Parathyroid adenoma (tissue), 2 donors: ENCODE results near the gene TSNAX.

Source experiments
- H2AFZ ChIP-seq: fragments of 300-600 bp; sonication (generic); one replicate; pipeline ENCODE4 v1.7.0; 2017; ENCODE audit warnings: antibody characterized with exemption, mild to moderate bottlenecking
- H3K27ac ChIP-seq: fragments of 300-600 bp; sonication (generic); one replicate; pipeline ENCODE4 v1.7.0; 2017
- H3K27me3 ChIP-seq: fragments of 300-600 bp; sonication (generic); one replicate; pipeline ENCODE4 v1.7.0; 2017; ENCODE audit warnings: low read length; ENCODE audit not compliant: control insufficient read depth, insufficient read depth
- H3K36me3 ChIP-seq: fragments of 300-600 bp; sonication (generic); one replicate; pipeline ENCODE4 v1.7.0; 2017; ENCODE audit warnings: low read length; ENCODE audit not compliant: control insufficient read depth, insufficient read depth
- H3K4me1 ChIP-seq: fragments of 300-600 bp; sonication (generic); one replicate; pipeline ENCODE4 v1.7.0; 2017; ENCODE audit warnings: control low read depth
- H3K4me2 ChIP-seq: fragments of 300-600 bp; sonication (generic); one replicate; pipeline ENCODE4 v1.7.0; 2017; ENCODE audit warnings: low read length
- H3K4me3 ChIP-seq: fragments of 300-600 bp; sonication (generic); one replicate; pipeline ENCODE4 v1.7.0; 2017; ENCODE audit warnings: low read depth, low read length
- H3K79me2 ChIP-seq: fragments of 300-600 bp; sonication (generic); one replicate; pipeline ENCODE4 v1.7.0; 2017; ENCODE audit warnings: control low read depth
- H3K9ac ChIP-seq: fragments of 300-600 bp; sonication (generic); one replicate; pipeline ENCODE4 v1.7.0; 2017; ENCODE audit warnings: mild to moderate bottlenecking
- H3K9me3 ChIP-seq: fragments of 300-600 bp; sonication (generic); one replicate; pipeline ENCODE4 v1.7.0; 2017; ENCODE audit warnings: low read length; ENCODE audit not compliant: control insufficient read depth
- TF ChIP-seq, protein P1 (sequence below): fragments of 300-600 bp; sonication (generic); IDR thresholded peaks from one replicate; pipeline ENCODE4 v1.7.0; 2017; ENCODE audit warnings: antibody characterized with exemption, mild to moderate bottlenecking
- donor health status: primary hyperparathyroidism.

Gene TSNAX

DNA sequence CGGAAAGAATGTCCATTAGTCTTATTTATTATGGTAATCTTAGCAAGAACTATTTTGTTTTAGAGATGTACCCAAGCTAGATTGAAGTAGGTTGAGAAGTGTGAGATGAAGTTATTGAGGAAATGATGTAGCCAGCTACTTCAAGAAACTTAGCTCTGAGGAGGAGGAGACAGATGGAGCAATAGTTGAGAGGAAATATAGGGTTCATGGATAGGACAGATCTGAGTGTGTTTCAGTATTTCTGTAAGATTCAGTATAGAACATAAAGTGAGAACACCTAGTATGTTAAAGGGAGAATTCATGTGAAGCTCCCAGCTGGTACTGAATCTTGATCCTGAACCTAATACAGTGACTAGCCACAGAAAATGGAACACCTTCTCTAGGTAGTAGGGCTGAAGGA lies 28.9 kb downstream of the TSNAX start:
- Histone ChIP-seq H2AFZ (no peak overlapping the region), H3K4me1 (no peaks in the 10 kb centered on the region), H3K4me2 (no peak overlapping the region), H3K27ac (no peak overlapping the region), H3K4me3 (no peak overlapping the region), H3K9ac (no peak overlapping the region), H3K36me3 (no peaks in the 10 kb centered on the region), H3K79me2 (peaks cover 5% of the 10 kb centered on the region), H3K9me3 (no peaks in the 10 kb centered on the region), H3K27me3 (no peaks in the 10 kb centered on the region)
- TF ChIP-seq, protein P1, sequence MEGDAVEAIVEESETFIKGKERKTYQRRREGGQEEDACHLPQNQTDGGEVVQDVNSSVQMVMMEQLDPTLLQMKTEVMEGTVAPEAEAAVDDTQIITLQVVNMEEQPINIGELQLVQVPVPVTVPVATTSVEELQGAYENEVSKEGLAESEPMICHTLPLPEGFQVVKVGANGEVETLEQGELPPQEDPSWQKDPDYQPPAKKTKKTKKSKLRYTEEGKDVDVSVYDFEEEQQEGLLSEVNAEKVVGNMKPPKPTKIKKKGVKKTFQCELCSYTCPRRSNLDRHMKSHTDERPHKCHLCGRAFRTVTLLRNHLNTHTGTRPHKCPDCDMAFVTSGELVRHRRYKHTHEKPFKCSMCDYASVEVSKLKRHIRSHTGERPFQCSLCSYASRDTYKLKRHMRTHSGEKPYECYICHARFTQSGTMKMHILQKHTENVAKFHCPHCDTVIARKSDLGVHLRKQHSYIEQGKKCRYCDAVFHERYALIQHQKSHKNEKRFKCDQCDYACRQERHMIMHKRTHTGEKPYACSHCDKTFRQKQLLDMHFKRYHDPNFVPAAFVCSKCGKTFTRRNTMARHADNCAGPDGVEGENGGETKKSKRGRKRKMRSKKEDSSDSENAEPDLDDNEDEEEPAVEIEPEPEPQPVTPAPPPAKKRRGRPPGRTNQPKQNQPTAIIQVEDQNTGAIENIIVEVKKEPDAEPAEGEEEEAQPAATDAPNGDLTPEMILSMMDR = no peak

DNA sequence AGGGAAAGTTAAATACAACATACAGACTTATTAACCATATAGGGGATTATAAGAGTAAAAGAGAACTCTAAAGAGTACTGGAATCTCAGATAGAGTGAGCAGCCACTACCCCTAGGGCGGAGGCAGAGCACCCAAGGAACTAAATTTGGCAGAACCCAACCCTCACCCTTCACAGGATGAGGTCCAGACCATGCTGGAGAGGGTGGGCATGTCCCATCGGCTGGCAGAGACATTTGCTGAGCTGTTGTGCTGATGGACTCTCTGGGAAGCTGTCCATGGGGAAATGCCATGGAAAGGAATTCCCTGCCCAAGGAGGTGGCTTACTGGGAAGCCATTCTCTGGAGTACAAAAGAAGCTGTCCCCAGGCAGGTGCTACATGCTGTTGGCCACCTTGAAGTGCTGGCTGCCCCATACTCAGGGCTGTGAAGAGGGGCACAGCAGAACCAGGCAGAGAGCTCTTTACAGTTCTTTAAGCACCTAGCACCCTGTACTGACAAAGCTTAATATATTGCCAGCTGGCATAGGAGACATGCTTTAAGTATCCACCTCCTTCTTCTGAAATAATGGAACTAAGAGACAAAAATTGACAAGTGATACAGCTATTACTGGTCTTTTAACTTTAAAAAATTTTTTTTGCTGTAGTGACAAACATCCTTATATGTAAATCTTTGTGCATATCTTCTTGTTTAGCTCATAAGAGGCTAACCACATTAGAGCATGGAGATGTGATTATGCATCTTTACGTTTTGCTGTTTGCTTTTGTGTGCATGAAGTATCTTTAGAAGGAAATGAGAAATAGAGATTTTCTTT lies 29.6 kb downstream of the TSNAX start:
- TF ChIP-seq, protein P1 = no peak
- Histone ChIP-seq H3K9me3 (no peaks in the 10 kb centered on the region), H3K9ac (no peak overlapping the region), H3K27me3 (no peaks in the 10 kb centered on the region), H2AFZ (no peak overlapping the region), H3K27ac (no peak overlapping the region), H3K4me1 (no peaks in the 10 kb centered on the region), H3K36me3 (no peaks in the 10 kb centered on the region), H3K4me3 (no peak overlapping the region), H3K4me2 (no peak overlapping the region), H3K79me2 (peaks cover 5% of the 10 kb centered on the region)

DNA sequence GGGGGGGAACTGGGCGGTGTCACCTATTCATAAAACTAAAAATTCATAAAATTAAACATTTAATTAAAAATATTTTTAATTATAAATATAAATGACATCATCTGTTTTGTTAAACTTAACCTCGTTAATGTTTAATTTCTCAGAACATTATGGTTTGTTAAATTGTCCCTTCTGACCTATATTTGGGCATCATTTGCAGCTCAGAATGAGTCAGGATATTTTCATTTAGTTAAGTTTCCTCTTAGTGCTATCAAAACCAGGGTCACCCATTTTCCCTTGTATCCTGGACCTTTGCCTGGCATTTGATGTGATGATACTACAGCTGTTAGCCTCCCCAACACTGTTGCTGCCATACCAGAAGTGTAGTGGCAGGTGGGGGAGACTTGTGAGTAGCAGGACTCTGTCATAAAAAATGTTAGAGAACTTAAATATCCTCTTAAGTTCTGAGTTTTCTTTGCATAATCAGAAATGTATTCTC lies 30.3 kb downstream of the TSNAX start:
- Histone ChIP-seq H3K36me3 (no peaks in the 10 kb centered on the region), H3K79me2 (peaks cover 5% of the 10 kb centered on the region), H3K27me3 (no peaks in the 10 kb centered on the region), H3K4me2 (no peak overlapping the region), H3K4me1 (no peaks in the 10 kb centered on the region), H3K4me3 (no peak overlapping the region), H3K27ac (no peak overlapping the region), H3K9me3 (no peaks in the 10 kb centered on the region), H2AFZ (no peak overlapping the region), H3K9ac (no peak overlapping the region)
- TF ChIP-seq, protein P1 = no peak

DNA sequence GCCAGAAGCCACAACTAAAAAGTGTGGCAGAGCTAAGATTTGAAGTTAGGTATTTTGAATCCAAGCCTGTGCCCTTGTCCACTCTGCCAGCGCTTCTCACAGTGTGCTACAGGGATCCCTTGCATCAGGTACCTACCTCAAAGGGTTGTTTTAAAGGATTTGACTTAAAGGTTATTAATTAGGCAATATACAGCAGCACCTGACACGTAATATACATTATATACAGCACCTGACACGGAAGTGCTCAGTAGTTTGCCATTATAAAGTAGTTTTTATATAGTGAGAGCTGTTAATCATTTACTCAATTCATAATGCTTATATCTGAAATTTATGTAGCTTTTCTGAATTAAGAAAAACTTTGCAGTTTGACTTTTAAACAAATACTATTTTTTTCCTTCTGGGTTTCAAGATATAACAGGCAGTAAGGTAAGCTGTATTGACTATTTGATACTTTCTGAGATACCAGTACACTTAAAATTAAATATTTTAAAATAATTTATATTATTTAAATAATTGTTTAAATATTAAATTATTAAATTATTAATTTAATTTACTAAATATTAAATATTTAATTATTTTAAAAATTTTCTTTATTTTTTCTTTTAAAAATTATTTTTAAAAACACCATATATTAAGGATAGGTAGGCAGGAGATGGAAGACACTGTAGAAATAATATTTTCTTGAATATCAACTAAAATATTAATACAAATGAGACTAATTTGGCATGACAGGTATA lies 33.3 kb downstream of the TSNAX start:
- Histone ChIP-seq H2AFZ (no peak overlapping the region), H3K4me3 (no peak overlapping the region), H3K4me2 (no peak overlapping the region), H3K36me3 (no peaks in the 10 kb centered on the region), H3K4me1 (no peaks in the 10 kb centered on the region), H3K27ac (no peak overlapping the region), H3K27me3 (no peaks in the 10 kb centered on the region), H3K79me2 (no peaks in the 10 kb centered on the region), H3K9me3 (no peaks in the 10 kb centered on the region), H3K9ac (no peak overlapping the region)
- TF ChIP-seq, protein P1 = no peak
